Measurements from ENCODE around the gene BCL7A.

- no peak for TF ChIP-seq POLR2A (IDR thresholded peaks at IDR 0.05)
- no peak for TF ChIP-seq CTCF (IDR thresholded peaks at IDR 0.05)
Measured at GRCh38 chr12:121986489-121987245, 35.0 kb upstream of the BCL7A start.
